GM18873 (cell line): ENCODE results near the gene NAV3.
"Not testable (repeated sequence)": the region's sequence is repeated elsewhere in the genome, so short reads cannot be mapped to it uniquely, and the experiment has no call there.

Experiments
- ATAC-seq: cut with Tn5 transposase; IDR thresholded peaks from one replicate; pipeline ENCODE4 v1.9.1; 2021; ENCODE audit warnings: mild to moderate bottlenecking, moderate library complexity, moderate number of reproducible peaks; ENCODE audit not compliant: unreplicated experiment, low FRiP score

The NAV3 gene

GRCh38 chr12:78224154-78224553 lies 393.5 kb downstream of the NAV3 start:
- ATAC-seq, result no peak

GRCh38 chr12:78226763-78227162 lies 396.1 kb downstream of the NAV3 start:
- no peak for ATAC-seq

GRCh38 chr12:78229591-78230101 lies 399.0 kb downstream of the NAV3 start:
- ATAC-seq, result peak; percentile 93

GRCh38 chr12:78232756-78233155 lies 402.1 kb downstream of the NAV3 start:
- ATAC-seq, result no peak

- no peak for ATAC-seq
Measured at GRCh38 chr12:78236264-78236663, 405.6 kb downstream of the NAV3 start.

GRCh38 chr12:78239544-78239943 lies 408.9 kb downstream of the NAV3 start:
- ATAC-seq, result no peak

GRCh38 chr12:78240827-78241226 lies 410.1 kb downstream of the NAV3 start:
- ATAC-seq, result no peak

- no peak for ATAC-seq
Measured at GRCh38 chr12:78241446-78241845, 410.8 kb downstream of the NAV3 start.

GRCh38 chr12:78244916-78245507 lies 414.3 kb downstream of the NAV3 start:
- ATAC-seq, result no peak

- ATAC-seq, result no peak
Measured at GRCh38 chr12:78248321-78248720, 417.6 kb downstream of the NAV3 start.

GRCh38 chr12:78249578-78249977 lies 418.9 kb downstream of the NAV3 start:
- no peak for ATAC-seq

- not testable (repeated sequence) for ATAC-seq
Measured at GRCh38 chr12:78257662-78258061, 427.0 kb downstream of the NAV3 start.

- ATAC-seq, result no peak
Measured at GRCh38 chr12:78260976-78261375, 430.3 kb downstream of the NAV3 start.

- ATAC-seq, result no peak
Measured at GRCh38 chr12:78261901-78262300, 431.2 kb downstream of the NAV3 start.
